H9 (cell line): Measurements from ENCODE around the gene LRIG3. TPM values are rescaled to one million over a fixed set of nuclear protein-coding genes. Genes with fewer than 3 reads are reported as not detected.

Experiments used
- DNase-seq: peaks from one replicate; pipeline ENCODE4 v3.0.0-alpha.2; 2017
- H2AFZ ChIP-seq: one replicate; pipeline ENCODE4 v1.6.1; 2013; ENCODE audit warnings: mild to moderate bottlenecking, low read length, control low read depth, moderate library complexity
- H2AK5ac ChIP-seq: 2 replicates; pipeline ENCODE4 v1.6.1; 2013; ENCODE audit warnings: low read length, control low read depth, mixed read lengths; ENCODE audit not compliant: insufficient read length
- H2BK120ac ChIP-seq: one replicate; pipeline ENCODE4 v1.6.1; 2013; ENCODE audit warnings: low read depth, mild to moderate bottlenecking, low read length, control low read depth, inconsistent platforms; ENCODE audit not compliant: poor library complexity, severe bottlenecking
- H2BK12ac ChIP-seq: 2 replicates; pipeline ENCODE4 v1.6.1; 2013; ENCODE audit warnings: low read length, control low read depth, mixed read lengths, low read depth; ENCODE audit not compliant: insufficient read length
- H2BK15ac ChIP-seq: 2 replicates; pipeline ENCODE4 v1.6.1; 2013; ENCODE audit warnings: low read depth, low read length, control low read depth
- H2BK20ac ChIP-seq: one replicate; pipeline ENCODE4 v1.6.1; 2013; ENCODE audit warnings: low read depth, mild to moderate bottlenecking, low read length, control low read depth, inconsistent platforms; ENCODE audit not compliant: poor library complexity, severe bottlenecking
- H2BK5ac ChIP-seq: 2 replicates; pipeline ENCODE4 v1.6.1; 2013; ENCODE audit warnings: low read length, control low read depth, mixed read lengths; ENCODE audit not compliant: insufficient read length
- H3K14ac ChIP-seq: 2 replicates; pipeline ENCODE4 v1.6.1; 2013; ENCODE audit warnings: low read length, control low read depth; ENCODE audit not compliant: insufficient read depth
- H3K18ac ChIP-seq: 2 replicates; pipeline ENCODE4 v1.6.1; 2013; ENCODE audit warnings: low read depth, mild to moderate bottlenecking, mixed read lengths, low read length, control low read depth; ENCODE audit not compliant: insufficient read length
- H3K23ac ChIP-seq: 2 replicates; pipeline ENCODE4 v1.6.1; 2013; ENCODE audit warnings: low read length, control low read depth, mixed read lengths, low read depth; ENCODE audit not compliant: insufficient read length
- H3K23me2 ChIP-seq: 2 replicates; pipeline ENCODE4 v1.6.1; 2013; ENCODE audit warnings: low read depth, mild to moderate bottlenecking, mixed read lengths, low read length, control low read depth; ENCODE audit not compliant: insufficient read length, poor library complexity, severe bottlenecking
- H3K27ac ChIP-seq: 2 replicates; pipeline ENCODE4 v1.5.1; 2013; ENCODE audit warnings: low read length, control low read depth, mixed read lengths, low read depth; ENCODE audit not compliant: insufficient read length
- H3K27me3 ChIP-seq: 2 replicates; pipeline ENCODE4 v1.6.1; 2013; ENCODE audit warnings: low read length, control low read depth, inconsistent platforms; ENCODE audit not compliant: insufficient read depth
- H3K4ac ChIP-seq: 2 replicates; pipeline ENCODE4 v1.6.1; 2013; ENCODE audit warnings: low read depth, mild to moderate bottlenecking, control low read depth, inconsistent platforms, low read length, moderate library complexity
- H3K4me1 ChIP-seq: 2 replicates; pipeline ENCODE4 v1.6.1; 2013; ENCODE audit warnings: low read length, control low read depth, inconsistent platforms; ENCODE audit not compliant: insufficient read depth
- H3K4me2 ChIP-seq: 2 replicates; pipeline ENCODE4 v1.6.1; 2013; ENCODE audit warnings: low read length, control low read depth, mixed read lengths; ENCODE audit not compliant: insufficient read length, insufficient read depth
- H3K56ac ChIP-seq: 2 replicates; pipeline ENCODE4 v1.6.1; 2013; ENCODE audit warnings: low read depth, mild to moderate bottlenecking, mixed read lengths, low read length, control low read depth; ENCODE audit not compliant: insufficient read length
- H3K79me1 ChIP-seq: 2 replicates; pipeline ENCODE4 v1.6.1; 2013; ENCODE audit warnings: low read depth, mild to moderate bottlenecking, moderate library complexity, low read length, control low read depth, inconsistent platforms; ENCODE audit not compliant: insufficient read depth, poor library complexity, severe bottlenecking
- H3K79me2 ChIP-seq: 2 replicates; pipeline ENCODE4 v1.6.1; 2013; ENCODE audit warnings: low read length, control low read depth, inconsistent platforms; ENCODE audit not compliant: insufficient read depth
- H3K9ac ChIP-seq: 2 replicates; pipeline ENCODE4 v1.6.1; 2013; ENCODE audit warnings: low read length, control low read depth, mixed read lengths; ENCODE audit not compliant: insufficient read length; ENCODE audit errors: extremely low read depth
- H3K9me3 ChIP-seq: one replicate; pipeline ENCODE4 v1.6.1; 2013; ENCODE audit warnings: low read depth, low read length, inconsistent platforms; ENCODE audit not compliant: control insufficient read depth
- H3T11ph ChIP-seq: one replicate; pipeline ENCODE4 v1.6.1; 2013; ENCODE audit warnings: mild to moderate bottlenecking, low read length, control low read depth, inconsistent platforms
- H4K20me1 ChIP-seq: one replicate; pipeline ENCODE4 v1.6.1; 2013; ENCODE audit not compliant: control insufficient read depth, insufficient read length, insufficient read depth
- H4K5ac ChIP-seq: 2 replicates; pipeline ENCODE4 v1.6.1; 2013; ENCODE audit warnings: low read depth, mild to moderate bottlenecking, mixed read lengths, low read length, control low read depth; ENCODE audit not compliant: insufficient read length
- H4K8ac ChIP-seq: replicated peaks from 2 replicates; pipeline ENCODE4 v1.6.1; 2013; ENCODE audit warnings: low read length, control low read depth, mixed read lengths, low read depth; ENCODE audit not compliant: insufficient read length
- H4K91ac ChIP-seq: 2 replicates; pipeline ENCODE4 v1.6.1; 2013; ENCODE audit warnings: low read depth, mild to moderate bottlenecking, moderate library complexity, mixed read lengths, low read length, control low read depth; ENCODE audit not compliant: insufficient read length
- H3K27ac Mint-ChIP-seq, 3 experiments: 2 replicates in 2 of 3; 3 replicates in 1 of 3; pipeline ENCODE4 v1.8.0; 2020 to 2021; ENCODE audit warnings: mixed read lengths in 3 of 3, mild to moderate bottlenecking in 1 of 3, moderate library complexity in 1 of 3
- H3K27me3 Mint-ChIP-seq: 2 replicates; pipeline ENCODE4 v1.8.0; 2021; ENCODE audit warnings: low read depth, mild to moderate bottlenecking, moderate library complexity, mixed read lengths
- H3K36me3 Mint-ChIP-seq, 3 experiments: 2 replicates in 2 of 3; 3 replicates in 1 of 3; pipeline ENCODE4 v1.8.0; 2020 to 2021; ENCODE audit warnings: low read depth in 3 of 3, mixed read lengths in 3 of 3; ENCODE audit not compliant: insufficient read depth in 1 of 3
- H3K4me1 Mint-ChIP-seq, 2 experiments: 2 replicates each; pipeline ENCODE4 v1.8.0; 2020; ENCODE audit warnings: mixed read lengths in 2 of 2
- H3K4me3 Mint-ChIP-seq, 2 experiments: 2 replicates in 1 of 2; 3 replicates in 1 of 2; pipeline ENCODE4 v1.8.0; 2020 to 2021; ENCODE audit warnings: mild to moderate bottlenecking in 2 of 2, mixed read lengths in 2 of 2, moderate library complexity in 1 of 2
- H3K9me3 Mint-ChIP-seq, 2 experiments: 2 replicates in 1 of 2; 3 replicates in 1 of 2; pipeline ENCODE4 v1.8.0; 2020; ENCODE audit warnings: mild to moderate bottlenecking in 2 of 2, mixed read lengths in 2 of 2, moderate library complexity in 1 of 2
- CTCF ChIP-seq: fragments of 200-600 bp; sonication (generic); conservative IDR thresholded peaks from 3 replicates; pipeline ENCODE4 v1.8.0; 2021; ENCODE audit warnings: antibody characterized with exemption, mild to moderate bottlenecking
- WGBS: extraction: QIAGEN DNeasy Blood & Tissue Kit; methylation state at CpG from one replicate; pipeline ENCODE4 v1.1.7; 2013; ENCODE audit warnings: missing lambda C conversion rate, low lambda C conversion rate, mixed read lengths; ENCODE audit not compliant: insufficient read length; ENCODE audit errors: extremely low coverage; 5-methylcytosine and 5-hydroxymethylcytosine counted together
- total RNA-seq: library from RNA; stranded (reverse); gene quantifications from 2 replicates; pipeline ENCODE4 v1.2.1, GENCODE V29; 2021

The LRIG3 gene
- total RNA-seq, 1 experiment from 2014 or later, result 10.9 TPM

- no peak overlapping the region for H2BK20ac ChIP-seq
- no peak overlapping the region for H4K91ac ChIP-seq
- Mint-ChIP-seq H3K4me1 (peaks cover 6 to 12% of the 10 kb centered on the region in 2 experiments), H3K4me3 (no peak overlapping the region), H3K36me3 (no peaks in the 10 kb centered on the region), H3K9me3 (no peaks in the 10 kb centered on the region), H3K27ac (no peak overlapping the region), H3K27me3 (no peaks in the 10 kb centered on the region)
- no peak overlapping the region for H3K14ac ChIP-seq
- no peaks in the 10 kb centered on the region for H3K27me3 ChIP-seq
- H3T11ph ChIP-seq, result no peak overlapping the region
- H2AFZ ChIP-seq, result no peak overlapping the region
- H3K23ac ChIP-seq, result no peak overlapping the region
- H3K4me2 ChIP-seq, result no peak overlapping the region
- H3K27ac ChIP-seq, result no peak overlapping the region
- TF ChIP-seq CTCF, result no peak
- H4K5ac ChIP-seq, result no peak overlapping the region
- H3K18ac ChIP-seq, result no peak overlapping the region
- H2AK5ac ChIP-seq, result no peak overlapping the region
- H4K8ac ChIP-seq, result no peak overlapping the region
- no peaks in the 10 kb centered on the region for H4K20me1 ChIP-seq
- DNase-seq, result no peak
- WGBS, result no CpG with 5 or more reads among the region's 1 CpG
- H2BK15ac ChIP-seq, result no peak overlapping the region
- no peaks in the 10 kb centered on the region for H3K23me2 ChIP-seq
- H2BK5ac ChIP-seq, result no peak overlapping the region
- H2BK12ac ChIP-seq, result no peak overlapping the region
- no peaks in the 10 kb centered on the region for H3K4me1 ChIP-seq
- no peaks in the 10 kb centered on the region for H3K79me2 ChIP-seq
- no peak overlapping the region for H2BK120ac ChIP-seq
- H3K79me1 ChIP-seq, result no peaks in the 10 kb centered on the region
- H3K9ac ChIP-seq, result no peak overlapping the region
- H3K9me3 ChIP-seq, result no peaks in the 10 kb centered on the region
- no peak overlapping the region for H3K56ac ChIP-seq
- no peak overlapping the region for H3K4ac ChIP-seq
Observed at GRCh38 chr12:58963844-58964243, 43.5 kb upstream of the LRIG3 start.
